SK-MEL-5 (cell line): ENCODE results near the gene ENOPH1. TPM values are rescaled to one million over a fixed set of nuclear protein-coding genes. Genes with fewer than 3 reads are reported as not detected.
"Not testable (repeated sequence)": the region's sequence is repeated elsewhere in the genome, so short reads cannot be mapped to it uniquely, and the experiment has no call there.

ENCODE experiments used
- DNase-seq: peaks from one replicate; pipeline ENCODE4 v3.0.0-alpha.2; 2016; ENCODE audit warnings: low read depth, low spot score
- in situ Hi-C: cut with HindIII; loops from 2 replicates; pipeline ENCODE4 v1.10.0; 2016; ENCODE audit warnings: low sequenced_read_pairs, high pct_unique_total_duplicates, low pct_unique_long_range_greater_than_20kb
- polyA plus RNA-seq, 2 experiments: library from polyadenylated mRNA; depleted of rRNA; stranded (reverse); fragments of >200 nt; gene quantifications; 2 replicates each; pipeline ENCODE4 v1.2.3, GENCODE V29; 2015
- total RNA-seq: library from RNA; depleted of rRNA; stranded (reverse); fragments of >200 nt; shearing (Covaris generic); gene quantifications from 2 replicates; pipeline ENCODE4 v1.2.3, GENCODE V29; 2014; rRNA removed

ENOPH1 gene
- 53.4 and 54.9 TPM in 2 replicates for total RNA-seq
- polyA plus RNA-seq (2015; cell fraction: cytosol; rRNA removed): 40.0 and 52.2 TPM in 2 replicates
- 10.9 and 15.7 TPM in 2 replicates for polyA plus RNA-seq (2015; cell fraction: nucleus; rRNA removed)

DNA sequence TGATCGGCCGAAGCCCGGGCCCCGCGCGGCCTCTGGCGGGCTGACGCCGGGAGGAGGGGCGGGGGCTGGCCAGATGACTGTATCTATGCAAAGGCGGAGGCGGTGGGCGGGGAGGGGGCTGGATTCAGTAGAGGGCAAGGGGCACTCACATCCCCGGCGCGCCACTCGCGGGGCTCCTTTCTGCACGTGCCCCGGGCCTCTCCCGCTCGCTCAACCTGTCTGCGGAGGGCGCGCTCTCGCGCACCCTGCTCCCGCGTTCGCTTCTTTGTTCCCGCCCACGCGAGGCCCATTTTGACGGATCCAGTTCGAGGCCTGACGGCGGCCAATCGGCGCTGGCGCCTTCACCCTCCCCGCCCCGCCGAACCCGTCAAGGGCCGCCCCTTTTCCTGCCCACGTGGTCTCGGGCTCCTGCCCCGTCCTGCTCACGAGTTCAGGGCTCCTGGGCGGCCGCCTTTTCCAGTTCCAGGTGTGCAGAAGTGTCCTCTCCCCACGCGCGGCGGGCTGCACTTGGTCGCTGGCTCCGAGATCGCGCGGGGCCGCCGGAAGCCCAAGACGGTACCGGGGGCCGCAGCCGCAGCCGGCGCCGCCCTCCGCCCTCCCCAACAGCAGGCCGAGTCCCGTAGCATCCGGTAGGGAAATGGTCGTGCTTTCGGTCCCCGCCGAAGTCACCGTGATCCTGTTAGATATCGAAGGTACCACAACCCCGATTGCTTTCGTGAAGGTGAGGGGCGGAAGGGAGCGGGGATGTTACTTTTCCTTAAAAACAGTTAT, at the start of gene ENOPH1, which contains the start of gene HNRNPDL:
TSS of gene ENOPH1 (plus strand) at position 398 of the 771 bp plus-strand sequence. CDS start at position 638, 240 bp downstream.
TSS of gene HNRNPDL (minus strand) at position 270 of the 771 bp plus-strand sequence. CDS start 772 bp downstream, outside the sequence.
- peak; percentile 90 for DNase-seq
- in situ Hi-C loops: no loop called here

DNA sequence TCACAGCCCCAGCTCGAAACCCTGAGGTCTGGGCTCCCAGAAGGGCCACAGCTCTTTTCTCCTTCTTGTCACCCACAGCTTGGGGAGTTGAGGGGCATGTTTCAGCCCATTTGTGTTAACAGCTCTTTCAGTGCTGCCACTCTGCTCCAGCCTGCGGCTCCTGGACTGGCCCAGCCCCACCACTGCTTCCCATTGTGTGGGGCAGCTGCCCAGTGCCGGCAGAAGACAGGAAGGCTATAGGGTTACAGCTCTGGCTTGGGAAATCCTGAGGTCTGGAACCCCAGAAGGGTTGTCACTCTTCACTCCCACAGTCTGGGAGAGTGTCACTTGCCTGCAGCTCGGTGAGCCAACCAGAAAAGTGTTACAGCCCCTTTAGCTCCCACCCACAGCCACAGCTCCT, 49.6 kb upstream of the ENOPH1 start:
- in situ Hi-C loops: no loop called here

DNA sequence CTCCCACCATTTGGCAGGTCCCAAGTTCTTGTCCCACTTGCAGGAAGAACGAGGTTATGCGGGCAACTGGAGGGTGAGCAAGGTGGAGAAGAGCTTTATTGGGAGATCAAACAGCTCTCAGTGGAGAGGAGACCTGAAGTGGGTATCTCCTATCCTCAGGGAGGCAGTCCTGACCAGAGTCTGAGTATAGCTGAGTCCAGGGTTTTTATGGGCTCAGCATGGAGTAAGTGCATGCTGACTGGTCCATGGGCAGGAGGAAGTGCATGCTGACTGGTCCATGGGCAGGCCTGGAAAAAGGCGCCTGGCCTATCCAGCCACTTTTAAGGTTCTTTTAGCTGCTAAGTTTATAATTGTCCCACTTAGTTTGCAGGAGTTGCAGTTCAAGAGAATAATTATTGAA, 49.2 kb upstream of the ENOPH1 start:
- in situ Hi-C loops: no loop called here
- DNase-seq: peak; percentile 36

More for the DNA sequence above, 49.6 kb upstream of the ENOPH1 start:
- no peak for DNase-seq

DNA sequence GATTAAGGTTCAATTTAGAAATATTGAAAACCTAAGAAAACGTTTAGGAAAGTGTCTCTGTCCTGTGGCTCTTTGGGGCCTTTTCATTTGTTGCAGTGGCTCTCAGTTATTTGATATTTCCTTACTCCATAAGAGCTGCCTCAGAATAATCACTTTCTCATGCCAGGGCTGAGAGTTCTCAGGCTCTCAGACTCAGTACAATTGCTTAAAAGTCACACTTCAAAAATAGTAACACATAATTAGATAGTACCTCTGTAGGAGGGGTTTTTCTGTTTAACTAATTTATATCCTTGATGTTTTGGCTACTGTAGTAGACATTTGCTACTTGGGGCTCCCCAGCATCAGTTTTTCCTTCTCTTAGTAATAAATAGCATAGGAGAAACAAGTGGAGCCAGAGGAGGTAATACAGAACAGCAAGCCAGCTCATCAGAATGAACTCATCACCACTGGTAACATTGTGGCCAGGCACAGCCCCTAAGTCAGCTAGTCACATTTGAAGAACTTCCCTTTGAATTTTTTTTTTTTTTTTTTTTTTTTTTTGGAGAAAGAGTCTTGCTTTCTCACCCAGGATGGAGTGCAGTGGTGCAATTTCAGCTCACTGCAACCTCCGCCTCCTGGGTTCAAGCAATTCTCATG, 48.6 kb upstream of the ENOPH1 start:
- in situ Hi-C loops: no loop called here
- no peak for DNase-seq

DNA sequence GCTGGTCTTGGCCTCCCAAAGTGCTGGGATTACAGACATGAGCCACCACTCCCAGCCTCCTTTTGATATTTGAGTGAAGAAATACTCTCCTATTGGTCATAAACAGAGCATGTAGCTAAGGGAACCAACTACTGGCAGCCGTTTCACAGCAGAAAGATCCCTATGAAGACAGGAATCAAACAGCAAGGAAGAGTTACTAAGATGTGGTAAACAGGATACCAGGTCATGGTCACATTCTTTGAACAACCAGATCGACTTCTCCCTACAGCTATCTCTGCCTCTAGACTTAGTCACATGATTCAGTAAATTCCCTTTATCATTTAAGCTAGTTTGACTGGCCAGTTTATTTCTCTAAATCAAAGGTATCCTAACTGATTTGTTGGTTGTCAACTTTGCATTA, 47.6 kb upstream of the ENOPH1 start:
- in situ Hi-C loops: no loop called here
- no peak for DNase-seq

DNA sequence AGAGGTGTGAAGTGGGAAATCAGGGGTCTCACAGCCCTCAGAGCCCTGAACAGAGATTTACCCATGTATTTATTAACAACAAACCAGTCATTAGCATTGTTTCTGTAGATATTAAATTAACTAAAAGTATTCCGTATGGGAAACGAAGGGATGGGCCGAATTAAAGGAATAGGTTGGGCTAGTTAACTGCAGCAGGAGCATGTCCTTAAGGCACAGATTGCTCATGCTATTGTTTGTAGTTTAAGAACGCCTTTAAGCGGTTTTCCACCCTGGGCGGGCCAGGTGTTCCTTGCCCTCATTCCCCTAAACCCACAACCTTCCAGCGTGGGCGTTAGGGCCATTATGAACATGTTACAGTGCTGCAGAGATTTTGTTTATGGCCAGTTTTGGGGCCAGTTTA, 44.1 kb upstream of the ENOPH1 start:
- in situ Hi-C loops, DNase-seq: not testable (repeated sequence)

DNA sequence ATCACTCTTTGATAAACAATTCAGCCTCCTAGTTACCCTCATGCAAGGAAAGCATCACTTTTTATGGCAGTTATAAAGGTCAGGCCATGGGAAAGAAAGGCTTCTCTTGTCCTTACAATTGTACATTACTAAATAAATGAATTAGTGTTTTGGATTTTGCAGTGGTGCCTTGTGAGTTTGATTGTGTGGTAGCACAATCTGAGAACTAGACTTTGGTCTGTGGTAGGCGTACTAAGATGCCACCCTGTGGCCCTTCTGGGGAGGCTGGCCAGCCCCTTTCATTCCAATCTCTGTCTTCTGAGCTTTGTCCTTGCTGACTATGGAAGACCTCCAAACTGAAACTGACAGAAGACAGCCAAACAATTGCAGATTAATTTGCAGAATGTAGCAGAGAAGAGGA, 42.0 kb upstream of the ENOPH1 start:
- in situ Hi-C loops: no loop called here
- DNase-seq: peak; percentile 84

DNA sequence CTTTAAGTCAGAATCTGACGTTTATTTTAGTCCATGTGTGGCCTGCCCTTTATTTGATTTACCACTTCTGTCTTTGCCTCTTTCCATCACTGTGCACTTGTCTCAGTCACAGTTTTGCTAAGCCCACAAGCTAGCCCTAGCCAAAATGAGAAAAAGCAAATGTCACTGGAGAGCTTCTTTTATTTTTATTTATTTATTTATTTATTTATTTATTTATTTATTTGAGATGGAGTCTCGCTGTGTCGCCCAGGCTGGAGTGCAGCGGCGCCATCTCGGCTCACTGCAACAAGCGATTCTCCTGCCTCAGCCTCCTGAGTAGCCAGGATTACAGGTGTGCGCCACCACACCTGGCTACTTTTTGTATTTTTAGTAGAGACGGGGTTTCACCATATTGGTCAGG, 40.3 kb upstream of the ENOPH1 start:
- in situ Hi-C loops, DNase-seq: not testable (repeated sequence)

DNA sequence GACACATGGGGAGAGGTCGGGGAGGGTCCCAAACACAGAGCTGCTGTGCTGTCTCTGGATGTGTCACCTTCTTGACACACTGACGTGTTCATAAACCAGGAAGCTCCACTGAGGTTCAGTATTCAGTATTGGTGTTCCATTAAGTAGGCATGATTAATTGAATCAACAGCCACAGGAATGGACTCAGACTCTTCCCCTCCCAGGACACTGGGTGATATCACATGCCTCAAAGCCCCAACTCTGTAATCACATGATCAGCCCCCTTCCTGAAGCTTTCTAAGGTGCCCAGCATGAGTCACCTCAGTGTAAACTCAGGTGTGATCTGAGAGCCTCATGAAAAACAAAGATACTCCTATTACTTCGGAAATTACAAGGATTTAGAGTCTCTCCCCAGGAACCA, 35.5 kb upstream of the ENOPH1 start:
- in situ Hi-C loops: no loop called here
- no peak for DNase-seq

DNA sequence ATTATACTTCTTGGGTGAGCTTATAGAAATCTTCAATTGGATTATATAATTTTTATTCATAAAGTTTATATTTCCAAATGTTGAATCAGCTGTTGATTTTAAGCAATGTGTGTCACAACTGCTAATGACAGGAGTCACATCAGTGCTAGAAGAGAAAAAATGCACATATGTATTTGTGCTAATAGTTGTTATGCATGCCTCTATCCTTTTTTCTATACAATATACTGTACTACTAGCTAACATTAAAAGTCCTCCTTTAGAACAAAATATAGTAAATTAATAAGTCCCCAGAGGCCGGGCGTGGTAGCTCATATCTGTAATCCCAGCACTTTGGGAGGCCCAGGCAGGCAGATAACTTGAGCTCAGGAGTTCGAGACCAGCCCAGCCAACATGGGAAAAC, 32.9 kb upstream of the ENOPH1 start:
- no peak for DNase-seq
- in situ Hi-C loops: no loop called here

DNA sequence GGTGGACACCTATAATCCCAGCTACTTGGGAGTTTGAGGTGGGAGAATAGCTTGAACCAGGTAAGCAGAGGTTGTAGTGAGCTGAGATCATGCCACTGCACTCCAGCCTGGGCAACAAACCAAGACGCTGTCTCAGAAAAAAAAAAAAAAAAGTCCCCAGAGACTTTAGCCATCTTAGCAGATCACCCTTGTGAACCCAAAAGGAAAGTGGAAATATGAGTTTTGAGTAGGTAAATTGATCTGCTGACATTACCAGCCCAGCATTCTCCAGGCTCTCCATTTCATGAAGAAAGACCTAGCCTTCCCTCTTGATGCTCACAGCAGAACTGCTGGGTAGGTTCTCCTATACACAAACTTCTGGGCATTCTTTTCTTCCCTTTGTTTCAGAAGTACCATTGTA, 32.1 kb upstream of the ENOPH1 start:
- in situ Hi-C loops: no loop called here
- DNase-seq: no peak

DNA sequence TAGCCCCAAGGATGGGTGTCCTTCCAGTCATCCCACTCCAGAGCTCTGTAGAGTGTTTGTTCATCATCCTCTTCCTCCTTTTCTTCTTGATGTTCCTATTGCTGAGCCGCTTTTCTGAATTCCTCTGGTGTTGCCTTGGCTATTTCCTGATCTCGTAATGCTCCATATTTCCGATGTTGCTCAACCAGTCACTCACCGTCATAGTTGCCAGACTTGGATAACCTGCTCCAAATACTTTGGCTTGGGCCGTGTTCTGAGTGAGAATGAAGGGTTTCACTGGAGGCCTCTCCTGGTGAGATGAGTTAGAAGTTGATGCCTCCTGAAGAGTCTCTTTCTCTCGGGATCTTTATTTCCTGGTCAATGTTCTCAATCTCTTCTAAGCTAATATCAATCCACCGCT, 28.8 kb upstream of the ENOPH1 start:
- in situ Hi-C loops: no loop called here
- DNase-seq: no peak

DNA sequence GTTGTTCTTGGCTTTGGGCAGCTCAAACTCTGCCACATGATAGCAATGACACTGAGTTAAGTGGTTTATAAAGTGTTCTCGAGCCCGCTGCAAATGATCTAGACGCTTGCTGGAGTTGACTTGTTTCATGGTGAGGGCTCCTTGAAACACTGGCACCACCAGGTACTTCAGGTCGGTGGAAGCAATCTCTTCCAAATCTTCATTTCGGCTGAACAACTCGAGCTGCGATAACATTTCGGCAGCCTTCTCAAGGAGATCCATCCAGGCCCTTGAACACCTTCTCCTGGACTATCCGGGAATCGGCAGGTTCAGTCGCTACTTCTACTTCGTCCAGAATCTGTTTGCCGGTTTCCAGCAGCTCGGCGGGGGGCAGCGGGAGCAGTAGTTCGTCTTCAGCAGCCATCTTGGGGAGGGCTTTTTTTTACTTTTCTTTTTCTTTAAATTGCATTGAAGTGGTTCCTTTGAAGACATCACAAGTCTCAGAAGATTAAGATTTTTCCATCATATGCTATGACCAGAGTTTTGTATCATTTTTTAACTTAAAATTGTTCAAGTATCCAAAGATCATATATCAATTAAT, 28.1 kb upstream of the ENOPH1 start:
- DNase-seq: no peak
- in situ Hi-C loops: no loop called here

DNA sequence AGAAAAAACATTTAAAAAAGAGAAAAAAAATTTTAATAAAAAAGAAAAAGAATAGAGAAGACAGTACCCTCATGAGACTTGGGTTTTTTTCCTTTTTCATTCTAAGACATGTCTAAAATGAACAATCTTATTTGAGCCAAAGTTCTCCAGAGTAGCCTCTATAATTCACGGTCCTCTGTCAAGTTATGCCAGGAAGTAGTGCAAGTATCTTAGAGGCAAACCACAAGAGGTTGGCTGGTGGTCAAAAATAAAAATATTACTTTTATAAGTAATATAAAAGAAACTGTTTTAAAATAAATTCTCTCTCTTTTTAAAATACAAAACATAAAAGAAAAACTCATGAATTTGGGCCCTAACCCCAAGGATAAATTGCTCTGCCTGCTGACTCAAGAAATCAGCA, 26.7 kb upstream of the ENOPH1 start:
- no peak for DNase-seq
- in situ Hi-C loops: no loop called here

DNA sequence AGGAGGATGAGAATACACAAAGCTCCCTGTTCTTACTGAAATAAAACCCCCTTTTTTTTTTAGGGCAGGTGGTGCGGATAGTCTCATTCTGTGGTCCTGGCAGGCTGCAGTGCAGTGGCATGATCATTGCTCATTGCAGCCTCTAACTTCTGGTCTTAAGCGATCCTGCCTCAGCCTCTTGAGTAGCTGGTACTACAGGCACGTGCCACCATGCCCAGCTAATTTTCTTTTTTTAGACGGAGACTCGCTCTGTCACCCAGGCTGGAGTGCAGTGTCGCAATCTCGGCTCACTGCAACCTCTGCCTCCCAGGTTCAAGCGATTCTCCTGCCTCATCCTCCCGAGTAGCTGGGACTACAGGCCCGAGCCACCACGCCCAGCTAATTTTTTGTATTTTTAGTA, 15.3 kb upstream of the ENOPH1 start:
- DNase-seq, in situ Hi-C loops: not testable (repeated sequence)

DNA sequence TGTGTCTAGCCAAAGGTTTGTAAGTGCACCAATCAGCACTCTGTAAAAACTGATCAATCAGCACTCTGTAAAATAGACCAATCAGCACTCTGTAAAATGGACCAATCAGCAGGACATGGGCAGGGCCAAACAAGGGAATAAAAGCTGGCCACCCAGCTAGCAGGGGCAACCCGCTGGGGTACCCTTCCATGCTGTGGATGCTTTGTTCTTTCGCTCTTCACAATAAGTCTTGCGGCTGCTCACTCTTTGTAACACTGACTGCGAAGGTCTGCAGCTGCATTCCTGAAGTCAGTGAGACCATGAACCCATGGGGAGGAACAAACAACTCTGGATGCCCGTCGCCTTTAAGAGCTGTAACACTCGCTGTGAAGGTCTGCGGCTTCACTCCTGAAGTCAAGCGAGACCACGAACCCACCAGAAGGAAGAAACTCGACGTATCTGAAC, 14.4 kb upstream of the ENOPH1 start:
- DNase-seq: no peak
- in situ Hi-C loops: no loop called here

DNA sequence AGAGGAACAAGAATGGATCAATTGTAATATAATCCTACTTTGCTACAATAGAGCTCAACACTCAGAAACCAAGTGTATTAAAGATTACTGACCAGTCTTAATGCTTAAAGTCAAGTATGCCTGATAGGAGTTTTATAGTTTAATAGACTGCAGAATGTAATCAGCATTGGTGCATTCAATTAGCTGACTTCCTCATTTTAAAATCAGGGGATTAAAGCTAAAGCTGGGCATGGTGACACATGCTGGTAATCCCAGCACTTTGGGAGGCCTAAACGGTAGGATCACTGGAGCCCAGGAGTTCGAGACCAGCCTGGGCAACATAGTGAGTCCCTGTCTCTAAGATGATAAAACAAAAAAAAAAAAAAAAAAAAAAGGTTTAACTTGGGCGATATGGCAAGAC, 10.9 kb upstream of the ENOPH1 start:
- DNase-seq: no peak
- in situ Hi-C loops: no loop called here

DNA sequence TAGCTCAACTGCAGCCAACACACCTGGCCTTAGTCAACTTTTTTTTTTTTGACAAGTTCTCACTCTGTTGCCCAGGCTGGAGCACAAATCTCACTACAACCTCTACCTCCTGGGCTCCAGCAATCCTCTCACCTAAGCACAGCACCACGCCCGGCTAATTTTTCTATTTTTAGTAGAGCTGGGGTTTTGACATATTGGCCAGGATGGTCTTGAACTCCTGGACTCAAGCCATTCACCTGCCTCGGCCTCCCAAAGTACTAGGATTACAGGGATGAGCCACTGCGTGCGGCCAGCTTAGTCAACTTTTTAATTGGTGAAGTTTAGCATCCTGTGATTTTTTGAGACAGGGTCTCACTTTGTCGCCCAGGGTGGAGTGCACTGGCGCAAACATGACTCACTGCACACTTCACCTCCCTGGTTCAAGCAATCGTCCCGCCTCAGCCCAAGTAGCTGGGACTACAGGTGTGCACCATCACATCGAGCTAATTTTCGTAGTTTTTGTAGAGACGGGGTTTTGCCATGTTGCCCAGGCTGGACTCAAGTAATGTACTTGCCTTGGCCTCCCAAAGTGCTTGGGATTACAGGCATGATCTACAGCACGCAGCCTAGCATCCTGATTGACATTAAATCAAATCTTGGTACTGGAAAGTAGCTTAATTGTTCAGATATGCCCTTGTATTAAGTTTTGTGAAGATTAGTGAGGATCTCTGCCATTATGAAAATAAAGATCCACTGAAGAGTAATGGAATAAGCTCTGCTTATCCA, 8.4 kb upstream of the ENOPH1 start:
- in situ Hi-C loops: no loop called here
- DNase-seq: no peak
